ENCODE data around the gene NR2F2.

DNA sequence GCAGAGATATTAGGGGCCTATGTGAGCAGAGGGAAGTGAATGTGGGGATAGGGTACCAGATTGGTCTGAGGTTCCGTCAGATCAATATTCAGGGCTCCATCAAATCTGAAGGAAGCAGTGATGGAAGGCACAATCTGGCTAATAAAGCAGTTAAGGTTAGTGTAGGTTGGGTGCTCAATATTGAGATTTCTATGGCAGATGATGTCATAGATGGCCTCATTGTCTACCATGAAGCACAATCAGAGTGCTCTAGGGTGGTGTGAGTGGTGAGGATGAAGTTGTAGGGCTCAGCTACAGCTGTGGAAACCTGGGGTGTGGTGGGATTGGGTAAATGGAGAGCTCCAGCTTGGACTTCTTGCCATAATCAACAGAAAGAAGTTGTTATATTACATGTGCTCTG, 58.2 kb downstream of the NR2F2 start:
- TF ChIP-seq, protein P1, sequence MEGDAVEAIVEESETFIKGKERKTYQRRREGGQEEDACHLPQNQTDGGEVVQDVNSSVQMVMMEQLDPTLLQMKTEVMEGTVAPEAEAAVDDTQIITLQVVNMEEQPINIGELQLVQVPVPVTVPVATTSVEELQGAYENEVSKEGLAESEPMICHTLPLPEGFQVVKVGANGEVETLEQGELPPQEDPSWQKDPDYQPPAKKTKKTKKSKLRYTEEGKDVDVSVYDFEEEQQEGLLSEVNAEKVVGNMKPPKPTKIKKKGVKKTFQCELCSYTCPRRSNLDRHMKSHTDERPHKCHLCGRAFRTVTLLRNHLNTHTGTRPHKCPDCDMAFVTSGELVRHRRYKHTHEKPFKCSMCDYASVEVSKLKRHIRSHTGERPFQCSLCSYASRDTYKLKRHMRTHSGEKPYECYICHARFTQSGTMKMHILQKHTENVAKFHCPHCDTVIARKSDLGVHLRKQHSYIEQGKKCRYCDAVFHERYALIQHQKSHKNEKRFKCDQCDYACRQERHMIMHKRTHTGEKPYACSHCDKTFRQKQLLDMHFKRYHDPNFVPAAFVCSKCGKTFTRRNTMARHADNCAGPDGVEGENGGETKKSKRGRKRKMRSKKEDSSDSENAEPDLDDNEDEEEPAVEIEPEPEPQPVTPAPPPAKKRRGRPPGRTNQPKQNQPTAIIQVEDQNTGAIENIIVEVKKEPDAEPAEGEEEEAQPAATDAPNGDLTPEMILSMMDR (IDR thresholded peaks at IDR 0.05), result no peak
- TF ChIP-seq POLR2A (IDR thresholded peaks at IDR 0.05), result no peak

Data from transverse colon (tissue), 3 donors.